ENCODE measurements around the gene PRKAG2. TPM values are rescaled to one million over a fixed set of nuclear protein-coding genes. Genes with fewer than 3 reads are reported as not detected.

The PRKAG2 gene
- total RNA-seq, 1 experiment from 2014 or later: 73.9 TPM

- DNase-seq (ENCODE audit: unreplicated experiment): no peak
- no peaks in the 10 kb centered on the region for H3K27me3 Mint-ChIP-seq (ENCODE audit: insufficient read depth, unreplicated experiment)
- no peaks in the 10 kb centered on the region for H3K9me3 Mint-ChIP-seq (ENCODE audit: unreplicated experiment)
- H3K4me1 Mint-ChIP-seq (ENCODE audit: insufficient read depth, unreplicated experiment): peaks cover 19% of the 10 kb centered on the region
- no TSS peak for BruUV-seq (replicated peaks)
- intact Hi-C loops (cut with micrococcal nuclease): no loop called here
- no peak overlapping the region for H3K27ac Mint-ChIP-seq (ENCODE audit: low read depth, unreplicated experiment)
- ChIA-PET CTCF (interaction anchor here (0.6 to 1.7 kb wide), 6 partner anchors 8 to 102 kb away, joined by 3 to 4 read pairs (median 4); no protein-coding TSS in a partner anchor), POLR2A (interaction anchor here (0.6 to 1.4 kb wide), 7 partner anchors 10 to 528 kb away, joined by 3 to 8 read pairs (median 3); no protein-coding TSS in a partner anchor)
- no peak for TF ChIP-seq CTCF (IDR thresholded peaks at IDR 0.05; ENCODE audit: unreplicated experiment)
- no peak overlapping the region for H3K4me3 Mint-ChIP-seq (ENCODE audit: unreplicated experiment)
- no peaks in the 10 kb centered on the region for H3K36me3 Mint-ChIP-seq (ENCODE audit: insufficient read depth, unreplicated experiment)
Observed at GRCh38 chr7:151655555-151655954, 221.4 kb downstream of the PRKAG2 start.

- ChIA-PET POLR2A (interaction anchor here (0.7 to 4.7 kb wide), 10 partner anchors 10 to 266 kb away, joined by 3 to 48 read pairs (median 10); no protein-coding TSS in a partner anchor), CTCF (interaction anchor here (1.2 to 3.1 kb wide), 4 partner anchors 12 to 20 kb away, joined by 3 to 24 read pairs (median 4); no protein-coding TSS in a partner anchor)
- BruUV-seq (replicated peaks): no TSS peak
- H3K9me3 Mint-ChIP-seq (ENCODE audit: unreplicated experiment): no peaks in the 10 kb centered on the region
- peaks cover 23% of the 10 kb centered on the region for H3K4me1 Mint-ChIP-seq (ENCODE audit: insufficient read depth, unreplicated experiment)
- TF ChIP-seq CTCF (IDR thresholded peaks at IDR 0.05; ENCODE audit: unreplicated experiment): no peak
- no peaks in the 10 kb centered on the region for H3K36me3 Mint-ChIP-seq (ENCODE audit: insufficient read depth, unreplicated experiment)
- peak overlapping the region; percentile 90 for H3K27ac Mint-ChIP-seq (ENCODE audit: low read depth, unreplicated experiment)
- no peak overlapping the region for H3K4me3 Mint-ChIP-seq (ENCODE audit: unreplicated experiment)
- no peak for DNase-seq (ENCODE audit: unreplicated experiment)
- intact Hi-C loops (cut with micrococcal nuclease): no loop called here
- no peaks in the 10 kb centered on the region for H3K27me3 Mint-ChIP-seq (ENCODE audit: insufficient read depth, unreplicated experiment)
Observed at GRCh38 chr7:151652111-151652510, 224.8 kb downstream of the PRKAG2 start.

- Mint-ChIP-seq H3K9me3 (ENCODE audit: unreplicated experiment) (no peaks in the 10 kb centered on the region), H3K36me3 (ENCODE audit: insufficient read depth, unreplicated experiment) (no peaks in the 10 kb centered on the region), H3K4me3 (ENCODE audit: unreplicated experiment) (no peak overlapping the region), H3K27me3 (ENCODE audit: insufficient read depth, unreplicated experiment) (no peaks in the 10 kb centered on the region), H3K4me1 (ENCODE audit: insufficient read depth, unreplicated experiment) (peaks cover 22% of the 10 kb centered on the region), H3K27ac (ENCODE audit: low read depth, unreplicated experiment) (peak overlapping the region; percentile 90)
- no peak for TF ChIP-seq CTCF (IDR thresholded peaks at IDR 0.05; ENCODE audit: unreplicated experiment)
- POLR2A ChIA-PET: interaction anchor here (0.6 to 4.7 kb wide), 12 partner anchors 8 to 493 kb away, joined by 3 to 48 read pairs (median 9); no protein-coding TSS in a partner anchor
- intact Hi-C loops (cut with micrococcal nuclease): no loop called here
- CTCF ChIA-PET: interaction anchor here (0.9 to 3.1 kb wide), 5 partner anchors 7 to 104 kb away, joined by 3 to 24 read pairs (median 4); no protein-coding TSS in a partner anchor
- no TSS peak for BruUV-seq (replicated peaks)
- no peak for DNase-seq (ENCODE audit: unreplicated experiment)
Observed at GRCh38 chr7:151650161-151650560, 226.8 kb downstream of the PRKAG2 start.

- no peak for DNase-seq (ENCODE audit: unreplicated experiment)
- Mint-ChIP-seq H3K4me1 (ENCODE audit: insufficient read depth, unreplicated experiment) (peaks cover 29% of the 10 kb centered on the region), H3K9me3 (ENCODE audit: unreplicated experiment) (peaks cover 7% of the 10 kb centered on the region), H3K27me3 (ENCODE audit: insufficient read depth, unreplicated experiment) (no peaks in the 10 kb centered on the region), H3K4me3 (ENCODE audit: unreplicated experiment) (no peak overlapping the region), H3K27ac (ENCODE audit: low read depth, unreplicated experiment) (no peak overlapping the region), H3K36me3 (ENCODE audit: insufficient read depth, unreplicated experiment) (peaks cover 1% of the 10 kb centered on the region)
- ChIA-PET POLR2A (interaction anchor here (4.7 kb wide), 1 partner anchor 17 kb away, joined by 48 read pairs; no protein-coding TSS in a partner anchor), CTCF (interaction anchor here (0.9 to 1.2 kb wide), 2 partner anchors 10 to 18 kb away, joined by 3 to 5 read pairs; no protein-coding TSS in a partner anchor)
- intact Hi-C loops (cut with micrococcal nuclease): no loop called here
- no TSS peak for BruUV-seq (replicated peaks)
- TF ChIP-seq CTCF (IDR thresholded peaks at IDR 0.05; ENCODE audit: unreplicated experiment): no peak
Observed at GRCh38 chr7:151648429-151648828, 228.5 kb downstream of the PRKAG2 start.
